Glutamatergic neuron (in vitro differentiated cells): ENCODE measurements around the gene NDUFA9. TPM values are rescaled to one million over a fixed set of nuclear protein-coding genes. Genes with fewer than 3 reads are reported as not detected.

Experiments
- DNase-seq: peaks from one replicate; pipeline ENCODE4 v3.0.0; 2022
- H3K27ac Mint-ChIP-seq: one replicate; pipeline ENCODE4 v1.8.0; 2020; ENCODE audit warnings: mild to moderate bottlenecking, mixed read lengths, inconsistent platforms; ENCODE audit not compliant: unreplicated experiment
- H3K27me3 Mint-ChIP-seq: one replicate; pipeline ENCODE4 v1.8.0; 2020; ENCODE audit warnings: mild to moderate bottlenecking, moderate library complexity, mixed read lengths, inconsistent platforms; ENCODE audit not compliant: unreplicated experiment
- H3K36me3 Mint-ChIP-seq: one replicate; pipeline ENCODE4 v1.8.0; 2020; ENCODE audit warnings: mild to moderate bottlenecking, mixed read lengths, inconsistent platforms; ENCODE audit not compliant: unreplicated experiment
- H3K4me1 Mint-ChIP-seq: one replicate; pipeline ENCODE4 v1.8.0; 2020; ENCODE audit warnings: mild to moderate bottlenecking, low read depth, mixed read lengths, inconsistent platforms; ENCODE audit not compliant: unreplicated experiment
- H3K4me3 Mint-ChIP-seq: one replicate; pipeline ENCODE4 v1.8.0; 2020; ENCODE audit warnings: mild to moderate bottlenecking, mixed read lengths, inconsistent platforms; ENCODE audit not compliant: unreplicated experiment
- H3K9me3 Mint-ChIP-seq: one replicate; pipeline ENCODE4 v1.8.0; 2020; ENCODE audit warnings: mild to moderate bottlenecking, moderate library complexity, mixed read lengths, inconsistent platforms; ENCODE audit not compliant: unreplicated experiment
- CTCF ChIP-seq: fragments of 200-600 bp; sonication (generic); IDR thresholded peaks from one replicate; pipeline ENCODE4 v1.5.0; 2021; ENCODE audit not compliant: partially characterized antibody, unreplicated experiment
- total RNA-seq: library from RNA; stranded (reverse); fragmentation: NEBNext Ultra II Directional; extraction: Animal tissue kit (Norgen Biotek cat#: 25700); gene quantifications from one replicate; pipeline ENCODE4 v1.2.1, GENCODE V29; 2021; ENCODE audit not compliant: unreplicated experiment

NDUFA9 gene
- total RNA-seq, 1 donor from 2014 or later, result 130 TPM

- H3K36me3 Mint-ChIP-seq, result peaks cover 14% of the 10 kb centered on the region
- H3K27ac Mint-ChIP-seq, result no peak overlapping the region
Observed at GRCh38 chr12:4665236-4665635, 16.3 kb downstream of the NDUFA9 start.

GRCh38 chr12:4679711-4680110 is 30.8 kb downstream of the NDUFA9 start:
- H3K27me3 Mint-ChIP-seq, result peaks cover under 1% of the 10 kb centered on the region
- H3K36me3 Mint-ChIP-seq, result peaks cover 11% of the 10 kb centered on the region
- no peaks in the 10 kb centered on the region for H3K4me1 Mint-ChIP-seq
- peaks cover 5% of the 10 kb centered on the region for H3K9me3 Mint-ChIP-seq
- no peak overlapping the region for H3K27ac Mint-ChIP-seq
- no peak for TF ChIP-seq CTCF
- H3K4me3 Mint-ChIP-seq, result no peak overlapping the region
- no peak for DNase-seq

More at GRCh38 chr12:4665236-4665635, 16.3 kb downstream of the NDUFA9 start:
- no peak for DNase-seq
- no peak overlapping the region for H3K4me3 Mint-ChIP-seq
- no peak for TF ChIP-seq CTCF
- H3K27me3 Mint-ChIP-seq, result no peaks in the 10 kb centered on the region
- H3K9me3 Mint-ChIP-seq, result no peaks in the 10 kb centered on the region
- no peaks in the 10 kb centered on the region for H3K4me1 Mint-ChIP-seq

DNA sequence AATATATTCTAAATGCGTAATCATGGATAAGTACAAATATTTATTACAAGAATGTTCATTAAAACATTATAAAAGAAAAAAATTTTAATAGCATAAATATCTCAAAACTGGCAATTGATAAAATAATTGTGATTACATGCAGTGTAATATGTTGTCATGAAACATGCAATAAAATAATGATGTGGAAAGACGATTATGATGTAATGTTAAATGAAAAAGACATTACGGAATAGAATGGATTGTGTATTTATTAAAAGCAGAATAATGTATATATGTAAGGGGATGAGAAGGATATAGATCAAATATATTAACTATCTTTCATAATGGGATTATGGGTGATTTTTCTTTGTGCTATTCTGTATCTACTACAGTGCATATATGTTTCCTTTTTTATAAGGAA is 32.8 kb downstream of the NDUFA9 start:
- Mint-ChIP-seq H3K4me3 (no peak overlapping the region), H3K9me3 (no peaks in the 10 kb centered on the region), H3K36me3 (peaks cover 7% of the 10 kb centered on the region), H3K4me1 (no peaks in the 10 kb centered on the region), H3K27ac (no peak overlapping the region), H3K27me3 (no peaks in the 10 kb centered on the region)
- no peak for TF ChIP-seq CTCF
- DNase-seq, result no peak

GRCh38 chr12:4685317-4685716 is 36.4 kb downstream of the NDUFA9 start:
- Mint-ChIP-seq H3K27me3 (no peaks in the 10 kb centered on the region), H3K4me1 (no peaks in the 10 kb centered on the region), H3K27ac (no peak overlapping the region), H3K9me3 (no peaks in the 10 kb centered on the region), H3K4me3 (no peak overlapping the region), H3K36me3 (peaks cover 16% of the 10 kb centered on the region)
- no peak for TF ChIP-seq CTCF
- DNase-seq, result no peak

DNA sequence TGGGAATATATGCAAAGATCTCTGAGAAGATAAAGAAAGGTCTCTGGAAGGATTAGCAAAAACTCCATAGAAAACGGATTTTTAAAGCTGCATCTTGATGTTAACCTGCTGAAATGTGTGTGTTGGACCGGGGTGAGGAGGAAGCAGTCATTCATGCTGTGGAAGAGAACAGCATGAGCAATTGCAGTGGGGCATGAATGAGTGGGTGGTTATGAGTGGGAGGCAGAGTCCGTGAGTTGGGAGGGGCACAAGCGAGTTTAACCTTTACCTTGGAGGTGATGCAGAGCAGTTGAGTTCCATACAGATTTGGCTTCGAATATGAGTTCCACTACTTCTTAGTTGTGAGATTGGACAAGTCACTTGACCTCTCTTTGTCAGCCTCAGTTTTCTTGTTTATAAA is 41.8 kb downstream of the NDUFA9 start:
- DNase-seq, result no peak
- Mint-ChIP-seq H3K9me3 (peaks cover 2% of the 10 kb centered on the region), H3K4me1 (no peaks in the 10 kb centered on the region), H3K4me3 (no peak overlapping the region), H3K36me3 (peaks cover 28% of the 10 kb centered on the region), H3K27me3 (no peaks in the 10 kb centered on the region), H3K27ac (peak overlapping the region; percentile 10)
- TF ChIP-seq CTCF, result no peak

Other genes with a start within 250 kb of the NDUFA9 start
- not detected for gene FGF6, start 203.3 kb upstream of the NDUFA9 start, total RNA-seq
- gene RAD51AP1, start 110.2 kb upstream of the NDUFA9 start, total RNA-seq, result 5.5 TPM
- gene DYRK4, start 86.9 kb upstream of the NDUFA9 start, total RNA-seq, result 6.7 TPM
- 3.3 TPM for gene AKAP3, start 63 bp upstream of the NDUFA9 start, total RNA-seq
- gene GALNT8, start 71.3 kb downstream of the NDUFA9 start, total RNA-seq, result 25.3 TPM